B cell (primary cell): ENCODE results near the gene USB1. TPM values are rescaled to one million over a fixed set of nuclear protein-coding genes. Genes with fewer than 3 reads are reported as not detected.

Source experiments
- ATAC-seq: fragments of 200-7000 bp; cut with Tn5 transposase; one replicate; pipeline ENCODE4 v1.10.0; 2021; ENCODE audit warnings: low read depth, mild to moderate bottlenecking, moderate number of reproducible peaks, moderate library complexity
- CTCF ChIA-PET: fragments of 350-600 bp; sonication (Branson Sonifier 250); formaldehyde crosslinking; loops from one replicate; lab custom pipeline; 2021; ENCODE audit warnings: antibody characterized with exemption, inconsistent platforms; lab: Charles Lee
- POLR2A ChIA-PET: fragments of 350-600 bp; sonication (Branson Sonifier 250); formaldehyde crosslinking; loops from one replicate; lab custom pipeline; 2021; ENCODE audit warnings: antibody characterized with exemption; lab: Charles Lee
- DNase-seq: peaks from one replicate; pipeline ENCODE4 v3.0.0; 2013
- H2AFZ ChIP-seq: 2 replicates; pipeline ENCODE4 v1.6.1; 2012; ENCODE audit warnings: mild to moderate bottlenecking, low read depth, low read length; ENCODE audit not compliant: insufficient read depth, poor library complexity, severe bottlenecking
- H3K27ac ChIP-seq, 2 donors: 1 replicate in 1 of 2; 2 replicates in 1 of 2; pipeline ENCODE4 v1.5.1; 2012 to 2013; ENCODE audit warnings: low read length in 2 of 2, mild to moderate bottlenecking in 2 of 2, moderate library complexity in 1 of 2
- H3K27me3 ChIP-seq, 4 experiments: fragments of 200-600 bp in 1 of 4; sonication (generic) in 1 of 4; replicated peaks in 1 of 4; 1 replicate in 2 of 4; 2 replicates in 2 of 4; pipeline versions ENCODE4 v1.6.1 to v1.7.0; 2013 to 2016; ENCODE audit warnings: low read length in 3 of 4, mild to moderate bottlenecking in 2 of 4, mixed read lengths in 1 of 4, moderate library complexity in 1 of 4; ENCODE audit not compliant: insufficient read depth in 4 of 4, control insufficient read depth in 3 of 4; ENCODE audit errors: control extremely low read depth in 1 of 4
- H3K36me3 ChIP-seq, 2 experiments: replicated peaks in 1 of 2; 1 replicate in 1 of 2; 2 replicates in 1 of 2; pipeline versions ENCODE4 v1.6.1 to v1.7.1; 2013; ENCODE audit warnings: low read length in 1 of 2; ENCODE audit not compliant: insufficient read depth in 2 of 2, control insufficient read depth in 1 of 2; ENCODE audit errors: control extremely low read depth in 1 of 2, extremely low read depth in 1 of 2
- H3K4me1 ChIP-seq, 2 donors: fragments of 200-600 bp in 1 of 2; sonication (generic) in 1 of 2; 1 replicate in 1 of 2; 2 replicates in 1 of 2; pipeline versions ENCODE4 v1.5.1 to v1.6.1; 2013 to 2017; ENCODE audit warnings: low read length in 2 of 2; ENCODE audit not compliant: control insufficient read depth in 2 of 2, insufficient read depth in 2 of 2
- H3K4me2 ChIP-seq: replicated peaks from 2 replicates; pipeline ENCODE3; 2012; ENCODE audit warnings: mild to moderate bottlenecking, low read depth, low read length; ENCODE audit not compliant: poor library complexity, severe bottlenecking
- H3K4me3 ChIP-seq, 5 experiments: fragments of 200-600 bp in 1 of 5; sonication (generic) in 1 of 5; 1 replicate in 3 of 5; 2 replicates in 2 of 5; pipeline versions ENCODE4 v1.5.1 to v1.7.0; 2011 to 2016; ENCODE audit warnings: low read length in 4 of 5, mild to moderate bottlenecking in 4 of 5, low read depth in 2 of 5, control low read depth in 1 of 5, moderate library complexity in 1 of 5; ENCODE audit not compliant: insufficient read depth in 1 of 5; ENCODE audit errors: control extremely low read depth in 1 of 5, extremely low read depth in 1 of 5
- H3K79me2 ChIP-seq: fragments of 200-600 bp; sonication (generic); one replicate; pipeline ENCODE4 v1.6.0; 2016; ENCODE audit warnings: low read length; ENCODE audit not compliant: control insufficient read depth, insufficient read depth
- H3K9ac ChIP-seq: fragments of 200-600 bp; sonication (generic); 2 replicates; pipeline ENCODE4 v1.6.1; 2017; ENCODE audit warnings: mild to moderate bottlenecking, low read length, moderate library complexity
- H3K9me3 ChIP-seq, 3 donors: one replicate each; pipeline versions ENCODE4 v1.6.1 to v1.7.1; 2013; ENCODE audit warnings: low read length in 2 of 3; ENCODE audit not compliant: control insufficient read depth in 2 of 3, insufficient read depth in 1 of 3; ENCODE audit errors: control extremely low read depth in 1 of 3
- H4K20me1 ChIP-seq: 2 replicates; pipeline ENCODE4 v1.6.0; 2012; ENCODE audit warnings: mild to moderate bottlenecking, low read length; ENCODE audit not compliant: insufficient read depth, control insufficient read depth, poor library complexity, severe bottlenecking
- H3K27ac Mint-ChIP-seq: one replicate; pipeline ENCODE4 v1.8.0; 2021; ENCODE audit warnings: mixed read lengths
- H3K27me3 Mint-ChIP-seq: one replicate; pipeline ENCODE4 v1.8.0; 2021; ENCODE audit warnings: mixed read lengths
- H3K4me1 Mint-ChIP-seq: one replicate; pipeline ENCODE4 v1.8.0; 2021; ENCODE audit warnings: mixed read lengths
- H3K4me3 Mint-ChIP-seq: one replicate; pipeline ENCODE4 v1.8.0; 2021; ENCODE audit warnings: mixed read lengths
- H3K9me3 Mint-ChIP-seq: one replicate; pipeline ENCODE4 v1.8.0; 2022; ENCODE audit warnings: mixed read lengths; ENCODE audit not compliant: insufficient read depth
- CTCF ChIP-seq: fragments of 200-600 bp; IDR thresholded peaks from one replicate; pipeline ENCODE4 v1.8.0; 2022; ENCODE audit warnings: antibody characterized with exemption, mild to moderate bottlenecking
- EZH2 ChIP-seq: IDR thresholded peaks from 2 replicates; pipeline ENCODE4 v1.6.1; 2012; ENCODE audit warnings: borderline replicate concordance, low read depth, mild to moderate bottlenecking, moderate library complexity, low read length; ENCODE audit not compliant: insufficient read depth, poor library complexity, severe bottlenecking
- WGBS: methylation state at CpG from one replicate; pipeline ENCODE4 v1.1.5; 2013; ENCODE audit warnings: missing lambda C conversion rate; ENCODE audit not compliant: insufficient coverage; 5-methylcytosine and 5-hydroxymethylcytosine counted together
- intact Hi-C: fragments of 100-400 bp; cut with micrococcal nuclease; formaldehyde crosslinking; loops from one replicate; pipeline ENCODE4 v1.10.0; 2022
- polyA plus RNA-seq: library from polyadenylated mRNA; depleted of rRNA; stranded (reverse); fragments of >200 nt; gene quantifications from 2 replicates; pipeline ENCODE4 v1.2.3, GENCODE V29; 2012
- total RNA-seq, 2 donors: library from RNA; stranded (reverse); fragments of 120-200 nt in 1 of 2; gene quantifications; 1 replicate in 1 of 2; 2 replicates in 1 of 2; pipeline versions ENCODE4 v1.2.3 to v1.2.4, GENCODE V29; 2013 to 2022

Gene USB1
- total and polyA plus RNA-seq, 2 donors (not counting 1 experiment from before 2014, with no cell fraction given) = 32.8 to 37.0 TPM

DNA sequence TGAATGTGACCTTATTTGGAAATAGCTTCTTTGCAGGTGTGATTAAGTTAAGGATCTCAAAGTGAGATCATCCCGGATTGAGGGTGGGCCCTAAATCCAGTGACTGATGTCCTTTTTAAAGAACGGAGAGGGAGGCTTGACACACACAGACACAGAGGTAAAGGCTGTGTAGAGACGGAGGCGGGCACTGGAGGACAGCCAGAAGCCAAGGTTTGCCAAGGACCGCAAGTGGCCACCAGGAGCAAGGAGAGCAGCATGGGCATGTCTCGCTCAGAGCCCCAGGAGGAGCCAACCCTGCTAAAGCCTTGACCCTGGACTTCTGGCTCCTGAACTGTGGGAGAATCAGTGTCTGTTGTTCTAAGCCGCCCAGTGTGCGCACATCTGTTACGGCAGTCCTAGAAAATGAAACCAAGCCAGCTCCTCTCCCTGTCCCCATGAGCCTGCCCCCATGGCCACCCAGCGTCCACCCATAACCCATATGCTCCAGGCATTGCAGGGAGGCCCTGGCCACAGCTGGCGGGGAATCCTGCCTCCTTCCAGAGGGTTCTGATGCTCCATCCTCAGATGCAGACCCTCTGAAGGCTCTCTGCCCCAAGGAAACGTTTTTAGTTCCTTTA is 45.5 kb upstream of the USB1 start:
- WGBS = 92% methylated on average over 12 of the region's 12 CpGs
- ATAC-seq (no peak), DNase-seq (no peak)
- intact Hi-C loops = no loop called here
- no peak overlapping the region for H3K4me3 ChIP-seq
- ChIA-PET CTCF (no interaction called here), POLR2A (no interaction called here)
- no peak overlapping the region for H3K27ac Mint-ChIP-seq
- H3K4me1 Mint-ChIP-seq = no peaks in the 10 kb centered on the region
- no peaks in the 10 kb centered on the region for H3K4me1 ChIP-seq
- no peak overlapping the region for H3K4me3 Mint-ChIP-seq
- H3K9me3 ChIP-seq = no peaks in the 10 kb centered on the region
- no peaks in the 10 kb centered on the region for H3K36me3 ChIP-seq
- no peak overlapping the region for H3K4me2 ChIP-seq
- no peak overlapping the region for H3K27ac ChIP-seq
- H3K79me2 ChIP-seq = no peaks in the 10 kb centered on the region
- no peaks in the 10 kb centered on the region for H3K9me3 Mint-ChIP-seq
- no peak overlapping the region for H2AFZ ChIP-seq
- TF ChIP-seq EZH2 (no peak), CTCF (no peak)
- no peak overlapping the region for H3K9ac ChIP-seq
- H4K20me1 ChIP-seq = no peaks in the 10 kb centered on the region
- H3K27me3 Mint-ChIP-seq = peaks cover 9% of the 10 kb centered on the region
- H3K27me3 ChIP-seq = no peaks in the 10 kb centered on the region

GRCh38 chr16:57956270-57956808 is 44.9 kb upstream of the USB1 start:
- peaks cover 8% of the 10 kb centered on the region for H3K27me3 Mint-ChIP-seq
- H3K4me1 Mint-ChIP-seq = no peaks in the 10 kb centered on the region
- Histone ChIP-seq H2AFZ (no peak overlapping the region), H4K20me1 (no peaks in the 10 kb centered on the region), H3K9ac (no peak overlapping the region), H3K27ac (no peak overlapping the region), H3K27me3 (no peaks in the 10 kb centered on the region), H3K4me1 (no peaks in the 10 kb centered on the region), H3K4me2 (no peak overlapping the region), H3K9me3 (no peaks in the 10 kb centered on the region), H3K79me2 (no peaks in the 10 kb centered on the region), H3K4me3 (no peak overlapping the region), H3K36me3 (no peaks in the 10 kb centered on the region)
- H3K9me3 Mint-ChIP-seq = no peaks in the 10 kb centered on the region
- no peak overlapping the region for H3K4me3 Mint-ChIP-seq
- DNase-seq (no peak), ATAC-seq (no peak)
- TF ChIP-seq EZH2 = no peak
- no peak for TF ChIP-seq CTCF
- ChIA-PET POLR2A (no interaction called here), CTCF (no interaction called here)
- H3K27ac Mint-ChIP-seq = no peak overlapping the region
- 94% methylated on average over 5 of the region's 8 CpGs for WGBS
- intact Hi-C loops = no loop called here
